Measurements from ENCODE around the gene CIAO2A. TPM values are rescaled to one million over a fixed set of nuclear protein-coding genes. Genes with fewer than 3 reads are reported as not detected.

The CIAO2A gene
- total and polyA plus RNA-seq, 2 experiments from 2014 or later: 228 to 256 TPM

GRCh38 chr15:64092864-64093626, 593 bp downstream of the CIAO2A start:
- Histone ChIP-seq H3K36me3 (replicated peaks; ENCODE audit: insufficient read depth, low read depth) (no peaks in the 10 kb centered on the region), H3K9me2 (replicated peaks; ENCODE audit: insufficient read depth) (no peaks in the 10 kb centered on the region), H3K4me2 (peak overlapping the region; percentile 83), H2AFZ (peak overlapping the region; percentile 62), H3K79me2 (peaks cover 80% of the 10 kb centered on the region), H4K20me1 (ENCODE audit: insufficient read depth, poor library complexity, severe bottlenecking) (peaks cover 16% of the 10 kb centered on the region), H3K27me3 (no peaks in the 10 kb centered on the region), H3K9me3 (ENCODE audit: low read depth) (no peaks in the 10 kb centered on the region), H3K27ac (peak overlapping the region; percentile 85), H3K4me1 (ENCODE audit: insufficient read depth) (peaks cover 15% of the 10 kb centered on the region), H3K4me3 (peak overlapping the region; percentile 74)
- TF ChIP-seq EZH2phosphoT487 (IDR thresholded peaks at IDR 0.05; ENCODE audit: low read depth, severe bottlenecking, unreplicated experiment): no peak
- TF ChIP-seq CTCF (IDR thresholded peaks at IDR 0.05; ENCODE audit: poor library complexity): no peak
- TF ChIP-seq EZH2 (IDR thresholded peaks at IDR 0.05; ENCODE audit: borderline replicate concordance): no peak
- 7% methylated on average over 22 of the region's 22 CpGs for WGBS (ENCODE audit: low lambda C conversion rate, missing lambda C conversion rate)
- peak; percentile 61 for DNase-seq (ENCODE audit: low spot score)

- DNase-seq (ENCODE audit: low spot score): no peak
- peaks cover 80% of the 10 kb centered on the region for H3K79me2 ChIP-seq
- H3K4me2 ChIP-seq: peak overlapping the region; percentile 83
- H3K4me1 ChIP-seq (ENCODE audit: insufficient read depth): peaks cover 8% of the 10 kb centered on the region
- TF ChIP-seq EZH2 (IDR thresholded peaks at IDR 0.05; ENCODE audit: borderline replicate concordance) (no peak), CTCF (IDR thresholded peaks at IDR 0.05; ENCODE audit: poor library complexity) (peak; percentile 38), EZH2phosphoT487 (IDR thresholded peaks at IDR 0.05; ENCODE audit: low read depth, severe bottlenecking, unreplicated experiment) (no peak)
- H3K9me2 ChIP-seq (replicated peaks; ENCODE audit: insufficient read depth): no peaks in the 10 kb centered on the region
- H4K20me1 ChIP-seq (ENCODE audit: insufficient read depth, poor library complexity, severe bottlenecking): peaks cover 8% of the 10 kb centered on the region
- H3K27me3 ChIP-seq: no peaks in the 10 kb centered on the region
- peak overlapping the region; percentile 85 for H3K27ac ChIP-seq
- peak overlapping the region; percentile 74 for H3K4me3 ChIP-seq
- no peak overlapping the region for H2AFZ ChIP-seq
- H3K36me3 ChIP-seq (replicated peaks; ENCODE audit: insufficient read depth, low read depth): no peaks in the 10 kb centered on the region
- no peaks in the 10 kb centered on the region for H3K9me3 ChIP-seq (ENCODE audit: low read depth)
Measured at GRCh38 chr15:64092075-64092820, 1.4 kb downstream of the CIAO2A start.

- DNase-seq (ENCODE audit: low spot score): no peak
- no peak overlapping the region for H3K4me2 ChIP-seq
- no peak overlapping the region for H2AFZ ChIP-seq
- H3K27ac ChIP-seq: no peak overlapping the region
- no peaks in the 10 kb centered on the region for H4K20me1 ChIP-seq (ENCODE audit: insufficient read depth, poor library complexity, severe bottlenecking)
- H3K36me3 ChIP-seq (replicated peaks; ENCODE audit: insufficient read depth, low read depth): no peaks in the 10 kb centered on the region
- no peak overlapping the region for H3K4me3 ChIP-seq
- H3K27me3 ChIP-seq: no peaks in the 10 kb centered on the region
- H3K79me2 ChIP-seq: peaks cover 67% of the 10 kb centered on the region
- no peaks in the 10 kb centered on the region for H3K9me3 ChIP-seq (ENCODE audit: low read depth)
- peaks cover 8% of the 10 kb centered on the region for H3K4me1 ChIP-seq (ENCODE audit: insufficient read depth)
- no peaks in the 10 kb centered on the region for H3K9me2 ChIP-seq (replicated peaks; ENCODE audit: insufficient read depth)
- 97% methylated on average over 3 of the region's 3 CpGs for WGBS (ENCODE audit: low lambda C conversion rate, missing lambda C conversion rate)
- no peak for TF ChIP-seq EZH2phosphoT487 (IDR thresholded peaks at IDR 0.05; ENCODE audit: low read depth, severe bottlenecking, unreplicated experiment)
- no peak for TF ChIP-seq CTCF (IDR thresholded peaks at IDR 0.05; ENCODE audit: poor library complexity)
- no peak for TF ChIP-seq EZH2 (IDR thresholded peaks at IDR 0.05; ENCODE audit: borderline replicate concordance)
Measured at GRCh38 chr15:64090527-64090926, 3.1 kb downstream of the CIAO2A start.
